ENCODE measurements around the gene TCEA2. TPM values are rescaled to one million over a fixed set of nuclear protein-coding genes. Genes with fewer than 3 reads are reported as not detected.

TCEA2 gene
- total and polyA plus RNA-seq, 2 of the 13 experiments (the other 11 are each of a cell fraction or from before 2014, with no cell fraction given), result 28.1 to 33.7 TPM

- TF ChIP-seq ZBTB33 (CRISPR knock-in tag; IDR thresholded peaks at IDR 0.05) (no peak), SP5 (CRISPR knock-in tag; IDR thresholded peaks at IDR 0.05; ENCODE audit: borderline replicate concordance, low read depth) (peak; percentile 36), TEAD3 (CRISPR knock-in tag; optimal IDR thresholded peaks at IDR 0.05; ENCODE audit: borderline replicate concordance) (peak; percentile 40), PAX8 (CRISPR knock-in tag; IDR thresholded peaks at IDR 0.05; ENCODE audit: borderline replicate concordance) (0 out of 2 replicates have a peak, but pooled peaks have one; percentile 59), POLR2G (IDR thresholded peaks at IDR 0.05; ENCODE audit: low read depth, low read length) (peak; percentile 75), KLF13 (CRISPR knock-in tag; IDR thresholded peaks at IDR 0.05) (peak; percentile 45; the same call in 1 of the 2 replicates), PTBP1 (IDR thresholded peaks at IDR 0.05; ENCODE audit: low read depth, low read length, poor library complexity, severe bottlenecking) (peak; percentile 70), RXRA (CRISPR knock-in tag; IDR thresholded peaks at IDR 0.05) (peak; percentile 79), ZFP1 (CRISPR knock-in tag; IDR thresholded peaks at IDR 0.05) (no peak), PHF21A (CRISPR knock-in tag; IDR thresholded peaks at IDR 0.05) (peak; percentile 44; the same call in 1 of the 2 replicates), ZBTB42 (CRISPR knock-in tag; IDR thresholded peaks at IDR 0.05) (0 out of 2 replicates have a peak, but pooled peaks have one; percentile 48), KAT2B (IDR thresholded peaks at IDR 0.05; ENCODE audit: borderline replicate concordance, low read depth, low read length) (no peak), SAP130 (CRISPR knock-in tag; IDR thresholded peaks at IDR 0.05; ENCODE audit: low read depth) (peak; percentile 47), ATAD3A (CRISPR knock-in tag; IDR thresholded peaks at IDR 0.05) (no peak), ELF1 (CRISPR knock-in tag; IDR thresholded peaks at IDR 0.05) (peak; percentile 59), ARNT2 (CRISPR knock-in tag; IDR thresholded peaks at IDR 0.05; ENCODE audit: low read depth) (0 out of 2 replicates have a peak, but pooled peaks have one; percentile 12), ZNF605 (CRISPR knock-in tag; IDR thresholded peaks at IDR 0.05) (0 out of 2 replicates have a peak, but pooled peaks have one; percentile 59), ZNF282 (IDR thresholded peaks at IDR 0.05; ENCODE audit: partially characterized antibody) (no peak), GLMP (CRISPR knock-in tag; IDR thresholded peaks at IDR 0.05; ENCODE audit: borderline replicate concordance) (no peak), ZNF775 (CRISPR knock-in tag; IDR thresholded peaks at IDR 0.05; ENCODE audit: borderline replicate concordance) (no peak), KDM4B (CRISPR knock-in tag; IDR thresholded peaks at IDR 0.05) (peak; percentile 27; the same call in 1 of the 2 replicates), SSRP1 (CRISPR knock-in tag; IDR thresholded peaks at IDR 0.05) (peak; percentile 59; the same call in 1 of the 2 replicates)
- TF ChIP-seq, protein P1, sequence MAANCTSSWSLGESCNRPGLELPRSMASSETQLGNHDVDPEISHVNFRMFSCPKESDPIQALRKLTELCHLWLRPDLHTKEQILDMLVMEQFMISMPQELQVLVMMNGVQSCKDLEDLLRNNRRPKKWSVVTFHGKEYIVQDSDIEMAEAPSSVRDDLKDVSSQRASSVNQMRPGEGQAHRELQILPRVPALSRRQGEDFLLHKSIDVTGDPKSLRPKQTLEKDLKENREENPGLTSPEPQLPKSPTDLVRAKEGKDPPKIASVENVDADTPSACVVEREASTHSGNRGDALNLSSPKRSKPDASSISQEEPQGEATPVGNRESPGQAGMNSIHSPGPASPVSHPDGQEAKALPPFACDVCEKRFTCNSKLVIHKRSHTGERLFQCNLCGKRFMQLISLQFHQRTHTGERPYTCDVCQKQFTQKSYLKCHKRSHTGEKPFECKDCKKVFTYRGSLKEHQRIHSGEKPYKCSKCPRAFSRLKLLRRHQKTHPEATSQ (CRISPR knock-in tag; IDR thresholded peaks at IDR 0.05; ENCODE audit: borderline replicate concordance), result no peak
- TF ChIP-seq, protein P2, sequence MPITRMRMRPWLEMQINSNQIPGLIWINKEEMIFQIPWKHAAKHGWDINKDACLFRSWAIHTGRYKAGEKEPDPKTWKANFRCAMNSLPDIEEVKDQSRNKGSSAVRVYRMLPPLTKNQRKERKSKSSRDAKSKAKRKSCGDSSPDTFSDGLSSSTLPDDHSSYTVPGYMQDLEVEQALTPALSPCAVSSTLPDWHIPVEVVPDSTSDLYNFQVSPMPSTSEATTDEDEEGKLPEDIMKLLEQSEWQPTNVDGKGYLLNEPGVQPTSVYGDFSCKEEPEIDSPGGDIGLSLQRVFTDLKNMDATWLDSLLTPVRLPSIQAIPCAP (CRISPR knock-in tag; IDR thresholded peaks at IDR 0.05; ENCODE audit: low read depth), result no peak
These were observed 16.4 kb downstream of the TCEA2 start, which contains the start of gene RGS19 (continued) for GRCh38 chr20:64079273-64080012.
